Measurements from ENCODE around the gene SNX27. TPM values are rescaled to one million over a fixed set of nuclear protein-coding genes. Genes with fewer than 3 reads are reported as not detected.
A peak's percentile ranks its signal among the peaks of the same experiment; 100 is the strongest.

Gene SNX27
- total and polyA plus RNA-seq, 2 donors (not counting 3 experiments of a cell fraction or from before 2014, with no cell fraction given) = 8.1 to 24.9 TPM

DNA sequence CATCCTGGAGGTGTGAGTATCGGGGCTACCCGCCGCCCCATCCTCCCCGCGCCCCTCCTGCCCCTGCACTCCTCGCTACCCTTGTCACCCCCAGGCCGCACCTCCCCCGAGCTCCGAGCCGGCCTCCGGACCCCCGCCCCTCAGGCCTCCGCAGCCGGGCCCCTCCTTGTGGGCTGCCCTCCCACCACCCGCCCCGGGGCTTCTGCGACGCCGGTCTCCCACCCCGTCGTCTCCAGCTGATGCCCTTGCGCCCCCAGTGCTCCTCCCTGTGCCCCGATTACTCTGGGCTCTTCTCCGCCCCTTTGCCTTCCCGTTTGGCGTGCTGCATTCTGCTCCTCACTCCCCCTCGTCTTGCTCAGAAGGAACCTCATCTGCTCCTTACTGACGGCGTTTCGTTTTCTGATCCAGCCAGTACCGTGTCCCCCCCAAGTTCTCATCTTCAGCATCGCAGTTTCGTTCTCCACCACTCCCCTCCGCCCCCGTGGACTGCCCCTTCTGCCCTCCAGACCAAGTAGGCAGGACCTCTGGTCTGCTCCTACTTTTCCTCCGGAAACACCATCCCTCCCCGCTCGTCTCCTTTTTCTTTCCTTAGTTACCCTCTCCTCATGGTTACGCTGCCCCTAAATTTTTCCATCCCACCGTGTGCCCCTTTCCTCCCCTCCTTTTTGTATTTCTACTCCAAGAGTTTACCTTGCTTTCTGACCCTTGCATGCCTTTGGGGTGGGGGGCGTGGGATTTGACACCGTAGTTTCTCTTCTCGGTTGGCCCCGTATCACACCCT, 841 bp downstream of the SNX27 start:
- BruUV-seq (replicated peaks) = no TSS peak
- H3K4me1 ChIP-seq (ENCODE audit: control insufficient read depth, extremely low read depth, insufficient read depth, low read length) = peaks cover 8% of the 10 kb centered on the region
- H3K27me3 ChIP-seq (ENCODE audit: control insufficient read depth in 2 of 2, insufficient read depth in 2 of 2, low read length in 2 of 2) = no peaks in the 10 kb centered on the region
- H3K9ac ChIP-seq (replicated peaks; ENCODE audit: extremely low read depth, insufficient read depth, low read length) = peak overlapping the region; percentile 83
- H2AFZ ChIP-seq (ENCODE audit: low read depth, low read length) = peak overlapping the region; percentile 97
- no peaks in the 10 kb centered on the region for H4K20me1 ChIP-seq (replicated peaks; ENCODE audit: control insufficient read depth, extremely low read depth, insufficient read depth, low read length)
- intact Hi-C loops (cut with micrococcal nuclease) = loop anchor here (5.0 kb wide), 2 partner anchors 70 to 155 kb away; partner anchors contain the start of genes POGZ and TUFT1
- dilution Hi-C loops (cut with MboI; ENCODE audit: extremely low pct_ligation_motif_present, low sequenced_read_pairs) = no loop called here
- H3K79me2 ChIP-seq (ENCODE audit: control insufficient read depth, insufficient read depth, low read length) = peaks cover 18% of the 10 kb centered on the region
- CTCF ChIA-PET = interaction anchor here (0.7 to 1.5 kb wide), 4 partner anchors 8 to 122 kb away, joined by 3 to 5 read pairs (median 4); no protein-coding TSS in a partner anchor
- POLR2A ChIA-PET = no interaction called here
- TF ChIP-seq JUN (IDR thresholded peaks at IDR 0.05; ENCODE audit: borderline replicate concordance, insufficient read depth, insufficient read length, low read depth) (no peak), MYC (IDR thresholded peaks at IDR 0.05; ENCODE audit: low read depth, low read length) (no peak), FOS (IDR thresholded peaks at IDR 0.05; ENCODE audit: borderline replicate concordance, insufficient read depth, low read length) (no peak), POLR2AphosphoS5 (IDR thresholded peaks at IDR 0.05; ENCODE audit: insufficient read depth, low read depth, low read length) (no peak), EZH2 (IDR thresholded peaks at IDR 0.05; ENCODE audit: borderline replicate concordance, low read depth, low read length, severe bottlenecking) (no peak), GATA2 (IDR thresholded peaks at IDR 0.05; ENCODE audit: insufficient read depth, insufficient read length, low read depth, low read length) (no peak), POLR2A (IDR thresholded peaks at IDR 0.05; ENCODE audit: low read depth, low read length) (no peak)
- TF ChIP-seq, protein P1, sequence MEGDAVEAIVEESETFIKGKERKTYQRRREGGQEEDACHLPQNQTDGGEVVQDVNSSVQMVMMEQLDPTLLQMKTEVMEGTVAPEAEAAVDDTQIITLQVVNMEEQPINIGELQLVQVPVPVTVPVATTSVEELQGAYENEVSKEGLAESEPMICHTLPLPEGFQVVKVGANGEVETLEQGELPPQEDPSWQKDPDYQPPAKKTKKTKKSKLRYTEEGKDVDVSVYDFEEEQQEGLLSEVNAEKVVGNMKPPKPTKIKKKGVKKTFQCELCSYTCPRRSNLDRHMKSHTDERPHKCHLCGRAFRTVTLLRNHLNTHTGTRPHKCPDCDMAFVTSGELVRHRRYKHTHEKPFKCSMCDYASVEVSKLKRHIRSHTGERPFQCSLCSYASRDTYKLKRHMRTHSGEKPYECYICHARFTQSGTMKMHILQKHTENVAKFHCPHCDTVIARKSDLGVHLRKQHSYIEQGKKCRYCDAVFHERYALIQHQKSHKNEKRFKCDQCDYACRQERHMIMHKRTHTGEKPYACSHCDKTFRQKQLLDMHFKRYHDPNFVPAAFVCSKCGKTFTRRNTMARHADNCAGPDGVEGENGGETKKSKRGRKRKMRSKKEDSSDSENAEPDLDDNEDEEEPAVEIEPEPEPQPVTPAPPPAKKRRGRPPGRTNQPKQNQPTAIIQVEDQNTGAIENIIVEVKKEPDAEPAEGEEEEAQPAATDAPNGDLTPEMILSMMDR (IDR thresholded peaks at IDR 0.05; ENCODE audit: extremely low read depth in 1 of 2, insufficient read depth in 1 of 2, low read depth in 1 of 2, low read length in 2 of 2) = no peak
- TF ChIP-seq, protein P2, sequence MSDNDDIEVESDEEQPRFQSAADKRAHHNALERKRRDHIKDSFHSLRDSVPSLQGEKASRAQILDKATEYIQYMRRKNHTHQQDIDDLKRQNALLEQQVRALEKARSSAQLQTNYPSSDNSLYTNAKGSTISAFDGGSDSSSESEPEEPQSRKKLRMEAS (IDR thresholded peaks at IDR 0.05; ENCODE audit: insufficient read depth, insufficient read length) = no peak
- peak; percentile 34 for DNase-seq (ENCODE audit: low read depth, low spot score)
- H3K9me1 ChIP-seq (replicated peaks; ENCODE audit: control insufficient read depth, extremely low read depth, insufficient read depth, low read length) = no peaks in the 10 kb centered on the region
- H3K36me3 ChIP-seq (ENCODE audit: control insufficient read depth in 2 of 2, extremely low read depth in 1 of 2, insufficient read depth in 2 of 2, low read length in 2 of 2) = no peaks in the 10 kb centered on the region
- H3K9me3 ChIP-seq (replicated peaks; ENCODE audit: control insufficient read depth, insufficient read depth, low read length) = no peaks in the 10 kb centered on the region
- peak overlapping the region; percentile 83 to 93 (median 84) for H3K4me3 ChIP-seq (replicated peaks in 1 of 3; ENCODE audit: insufficient read depth in 1 of 3, low read depth in 1 of 3, low read length in 3 of 3)
- peak overlapping the region; percentile 83 for H3K4me2 ChIP-seq (ENCODE audit: insufficient read depth, low read length)
- FAIRE-seq = no peak
- H3K27ac ChIP-seq (ENCODE audit: insufficient read depth, low read depth, low read length) = peak overlapping the region; percentile 41

All from endothelial cell of umbilical vein (primary cell).